GM18867 (cell line): ENCODE results near the gene FOXN3.

Experiments used
- ATAC-seq: cut with Tn5 transposase; IDR thresholded peaks from one replicate; pipeline ENCODE4 v1.9.1; 2021; ENCODE audit warnings: mild to moderate bottlenecking, moderate library complexity; ENCODE audit not compliant: unreplicated experiment

Gene FOXN3

DNA sequence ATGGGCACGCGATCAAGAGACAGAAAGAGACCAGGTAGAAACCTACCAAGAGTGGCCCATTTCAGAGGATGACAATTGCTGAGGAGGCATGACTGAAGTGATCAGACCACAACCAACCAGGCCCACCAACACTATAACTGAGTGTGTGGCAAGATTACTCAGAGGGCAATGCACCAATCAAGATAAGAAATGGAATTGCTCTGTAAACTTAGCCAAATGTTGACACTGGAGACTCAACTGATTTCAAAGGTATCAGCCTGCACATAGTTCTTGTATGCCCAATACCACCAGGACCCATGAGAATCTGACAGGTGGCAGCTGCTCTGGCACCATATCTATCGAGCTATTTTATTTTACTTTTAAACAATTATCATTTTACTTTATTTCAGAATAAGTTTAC lies 128.9 kb downstream of the FOXN3 start:
- ATAC-seq = no peak

DNA sequence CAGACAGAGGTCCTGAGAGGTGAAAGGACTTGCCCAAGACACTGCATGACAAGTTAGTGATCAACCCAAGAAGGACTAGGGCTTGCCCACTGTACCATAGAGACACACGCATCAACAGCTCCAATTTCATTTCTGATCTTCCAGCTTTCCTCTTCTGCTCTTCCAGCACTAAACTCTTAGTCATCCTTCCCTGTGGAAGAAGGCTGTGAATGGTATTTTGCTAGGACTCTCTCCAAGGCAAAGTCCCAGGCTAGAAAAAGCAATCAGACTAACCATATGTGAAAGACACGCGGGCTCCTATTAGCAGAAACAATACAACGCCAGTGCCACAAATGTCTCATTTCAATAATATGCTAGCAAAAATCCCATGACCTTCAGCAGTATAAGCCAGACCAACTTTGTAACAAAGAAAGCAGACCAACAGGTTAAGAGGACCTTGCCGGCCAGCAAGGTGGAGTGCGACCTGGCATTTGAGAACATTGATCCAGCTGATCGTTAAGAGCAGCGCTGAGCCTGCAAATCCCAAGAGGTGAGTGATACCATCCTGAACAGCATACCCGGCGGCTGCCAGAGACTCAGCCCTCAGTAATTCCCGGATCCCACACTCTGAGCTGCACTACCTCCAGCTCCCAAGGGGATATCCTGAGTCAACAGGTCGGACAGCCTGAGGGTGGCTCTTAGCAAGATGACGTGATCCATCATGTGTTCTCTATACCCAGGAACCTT lies 132.5 kb downstream of the FOXN3 start:
- ATAC-seq = no peak

DNA sequence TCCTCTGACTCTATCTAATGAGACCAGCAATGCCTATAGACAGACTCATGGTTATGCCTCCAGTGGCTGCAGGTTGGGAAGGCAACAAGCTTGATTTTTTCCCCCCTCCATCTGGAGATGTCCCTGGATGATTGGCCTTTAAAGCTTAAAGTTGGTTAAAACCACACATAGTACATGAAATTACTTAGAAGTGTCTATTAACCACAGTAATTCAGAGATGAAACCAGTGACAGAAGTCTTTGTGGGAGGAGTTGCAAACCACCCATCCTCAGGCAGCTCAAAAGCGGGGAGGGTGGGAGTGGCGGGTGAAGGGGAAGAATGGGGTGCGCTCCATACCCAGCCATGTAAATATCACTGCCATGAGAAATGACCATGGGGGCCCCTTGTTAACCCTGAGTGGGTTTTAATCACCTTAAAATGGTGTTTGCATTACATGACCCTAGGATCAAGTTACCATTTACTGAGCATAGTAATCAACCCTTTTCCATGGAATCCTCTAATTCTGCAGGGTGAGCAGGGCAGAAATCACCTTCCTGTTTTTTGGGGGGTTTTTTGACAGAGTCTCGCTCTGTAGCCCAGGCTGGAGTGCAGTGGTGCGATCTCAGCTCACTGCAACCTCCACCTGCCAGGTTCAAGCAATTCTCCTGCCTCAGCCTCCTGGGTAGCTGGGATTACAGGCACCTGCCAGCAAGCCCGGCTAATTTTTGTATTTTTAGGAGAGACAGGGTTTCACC lies 133.5 kb downstream of the FOXN3 start:
- ATAC-seq = peak; percentile 64

DNA sequence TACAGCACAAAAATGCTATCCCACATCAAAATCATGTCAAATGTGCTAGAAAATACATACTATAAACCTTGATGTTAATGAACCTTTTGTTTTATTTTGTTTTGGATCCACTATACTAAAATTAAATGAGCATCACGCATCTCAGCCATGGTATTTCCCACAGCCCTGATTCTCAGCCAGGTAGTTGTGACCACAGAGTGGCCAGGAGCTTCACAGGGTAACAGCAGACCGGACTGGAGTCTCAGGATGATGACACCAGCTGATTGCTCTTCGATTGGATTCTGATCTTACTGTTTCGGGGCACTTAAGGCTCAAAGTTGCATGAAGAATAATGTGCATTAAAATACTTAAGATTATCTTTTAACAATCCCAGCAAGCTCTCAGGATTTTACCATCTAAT lies 134.8 kb downstream of the FOXN3 start:
- ATAC-seq = no peak

DNA sequence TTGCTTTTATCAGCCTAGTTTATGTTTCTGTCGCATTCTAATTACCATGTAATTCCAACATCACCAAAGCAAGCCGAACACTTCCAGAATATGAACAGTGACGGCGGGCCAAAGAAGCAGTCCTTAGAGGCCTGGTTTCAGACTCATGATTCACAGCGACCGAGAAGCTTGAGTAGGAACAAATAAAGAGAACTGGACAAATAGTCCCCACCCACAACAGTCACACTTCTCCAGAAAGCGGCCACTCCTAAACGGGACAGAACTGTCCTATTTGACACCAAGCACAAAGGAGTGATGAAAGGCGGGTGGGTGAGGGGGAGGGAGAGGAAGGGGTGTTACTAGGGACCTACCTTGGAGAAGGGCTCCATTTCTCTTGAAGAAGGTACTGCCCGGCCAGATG lies 136.4 kb downstream of the FOXN3 start:
- ATAC-seq = no peak

DNA sequence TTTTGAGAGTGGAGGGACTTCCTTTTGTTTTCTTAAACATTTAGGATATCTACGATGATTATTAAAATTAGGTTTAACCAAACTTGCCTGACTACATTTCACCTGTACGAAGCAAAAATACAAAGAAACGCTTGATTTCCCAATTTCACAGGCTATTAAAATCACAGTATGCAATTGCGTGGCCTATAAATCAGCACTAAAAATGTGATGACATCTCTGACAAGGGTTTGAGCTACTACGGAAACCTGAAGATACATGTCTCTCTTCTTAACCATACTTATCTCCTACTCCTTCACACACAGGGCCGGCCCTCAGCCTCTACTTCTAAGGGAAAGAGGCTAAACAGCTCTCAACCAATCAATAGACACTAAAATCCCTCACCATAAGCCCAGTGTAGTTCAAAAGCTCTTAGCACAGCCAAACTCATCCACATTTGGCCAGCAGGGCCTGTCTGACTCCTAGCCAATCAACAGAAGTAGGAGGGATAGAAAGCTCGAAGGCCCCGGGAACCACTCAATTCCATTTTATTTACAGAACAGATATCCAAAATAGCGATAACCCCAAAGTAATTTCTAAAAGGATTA lies 137.3 kb downstream of the FOXN3 start:
- no peak for ATAC-seq

DNA sequence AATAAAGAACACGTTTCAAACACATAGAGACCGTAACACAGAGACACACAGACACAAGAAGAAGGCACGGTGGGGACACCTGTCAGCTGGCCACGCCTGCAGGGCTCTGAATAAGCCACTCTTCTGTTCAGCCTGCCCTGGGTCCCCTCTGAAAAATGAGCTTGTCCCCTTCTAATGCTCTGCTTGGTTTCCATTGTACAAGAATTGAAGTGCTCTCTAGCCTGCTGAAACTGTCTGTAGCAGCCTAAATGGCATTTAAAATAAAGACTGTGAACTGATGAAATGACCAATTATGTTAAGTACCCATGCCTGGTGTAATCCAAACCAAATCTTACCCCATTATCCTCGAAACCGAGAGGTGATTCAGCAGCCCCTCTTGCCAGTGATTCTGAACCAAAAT lies 139.8 kb downstream of the FOXN3 start:
- ATAC-seq = no peak

DNA sequence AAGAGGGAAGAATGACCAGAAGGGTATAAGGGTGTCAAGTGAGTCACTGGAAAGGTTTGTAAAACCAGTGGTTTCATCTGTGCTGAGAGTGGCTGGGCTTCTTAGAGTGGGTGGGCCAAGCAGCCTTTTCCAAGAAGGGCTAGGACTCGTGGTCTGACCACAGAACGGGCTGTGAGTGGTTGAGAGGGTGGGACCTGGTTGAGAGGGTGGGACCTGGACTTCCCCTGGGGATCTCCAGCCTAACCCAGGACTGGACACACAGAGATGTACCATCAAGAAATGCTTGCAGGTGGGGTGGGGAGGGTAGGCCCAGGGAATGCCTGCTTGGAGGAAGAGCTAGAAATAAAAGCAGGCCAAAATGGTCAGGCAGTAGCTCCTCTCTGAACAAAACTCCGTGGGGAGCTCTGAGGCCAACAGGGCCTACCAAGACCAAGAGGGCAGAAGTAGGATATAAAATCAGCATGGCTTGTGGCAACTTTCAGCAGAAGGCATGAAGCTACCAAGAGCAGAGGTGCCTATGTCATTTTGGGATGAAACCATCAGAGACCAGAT lies 140.5 kb downstream of the FOXN3 start:
- ATAC-seq = peak; percentile 89

DNA sequence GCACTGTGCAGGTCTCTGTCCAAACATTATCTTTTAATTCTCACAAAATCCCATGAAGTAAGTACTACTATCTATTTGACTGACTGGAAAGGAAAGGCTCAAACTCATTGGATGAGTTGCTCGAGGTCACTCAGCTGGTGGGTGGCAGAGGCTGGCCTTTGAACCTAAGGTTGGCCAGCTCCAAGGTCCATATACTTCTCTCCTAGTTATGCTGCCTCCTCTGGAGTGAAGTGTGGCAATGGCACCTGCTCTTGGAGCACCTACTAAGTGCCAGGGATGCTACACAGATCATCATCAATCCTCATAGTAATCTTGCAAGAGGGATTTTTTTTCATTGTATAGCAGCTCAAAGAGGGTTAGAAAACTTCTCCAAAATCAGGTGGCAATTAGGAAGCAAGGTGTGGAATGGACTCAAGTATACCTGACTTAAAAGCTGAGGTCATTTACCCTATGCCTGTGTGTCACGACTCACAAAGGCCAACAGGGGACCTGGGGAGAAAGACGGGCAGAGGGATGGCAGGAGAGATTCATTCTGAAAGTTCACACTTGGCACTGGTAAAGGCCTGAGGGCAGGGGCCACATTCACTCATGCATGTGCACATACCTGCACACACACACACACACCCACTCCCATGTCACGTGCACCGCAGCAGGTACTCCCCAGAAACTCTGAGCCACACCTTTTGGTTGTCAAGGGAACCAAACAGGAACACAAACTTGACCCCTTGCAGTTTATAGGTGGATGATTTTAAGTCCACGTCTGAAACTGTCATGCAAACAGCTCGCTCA lies 146.4 kb downstream of the FOXN3 start:
- ATAC-seq = peak; percentile 62

DNA sequence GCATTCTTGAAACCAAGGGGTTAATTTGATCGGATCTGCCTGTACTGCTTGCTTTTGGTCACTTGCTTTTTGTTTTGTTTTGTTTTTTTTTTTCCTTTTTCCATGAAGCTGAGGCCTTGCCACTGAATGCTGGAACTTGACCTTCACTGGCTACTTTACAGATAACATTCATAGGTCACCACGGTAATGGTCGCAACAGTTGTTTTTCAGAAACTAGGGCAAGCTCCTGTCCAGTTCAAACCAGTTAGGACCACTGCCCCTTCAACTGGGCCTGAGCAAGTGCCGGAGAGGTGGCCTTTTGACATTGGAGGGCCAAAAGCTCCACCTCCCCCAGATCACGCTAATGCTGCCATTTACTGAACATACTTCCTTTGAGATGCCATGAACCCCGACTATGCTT lies 147.6 kb downstream of the FOXN3 start:
- no peak for ATAC-seq

DNA sequence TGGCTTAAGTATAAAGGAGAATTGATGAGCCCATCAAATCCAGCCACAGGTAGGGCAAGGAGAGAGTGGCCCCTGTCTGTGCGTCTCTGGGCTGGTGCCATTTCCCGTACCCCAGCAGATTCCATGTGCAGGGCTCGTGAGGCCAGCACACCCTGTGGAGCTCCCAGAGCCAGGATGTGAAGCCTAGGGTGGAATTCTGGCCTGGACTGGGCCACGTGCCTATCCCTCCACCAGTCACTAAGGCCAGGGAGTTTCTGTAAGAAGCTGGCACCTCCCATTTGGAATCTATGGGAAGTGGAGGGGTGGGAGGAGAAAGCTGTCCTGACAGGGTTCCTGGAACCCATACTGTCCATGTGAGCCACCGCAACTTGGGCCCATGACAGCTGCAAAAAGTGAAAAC lies 148.5 kb downstream of the FOXN3 start:
- ATAC-seq = no peak

DNA sequence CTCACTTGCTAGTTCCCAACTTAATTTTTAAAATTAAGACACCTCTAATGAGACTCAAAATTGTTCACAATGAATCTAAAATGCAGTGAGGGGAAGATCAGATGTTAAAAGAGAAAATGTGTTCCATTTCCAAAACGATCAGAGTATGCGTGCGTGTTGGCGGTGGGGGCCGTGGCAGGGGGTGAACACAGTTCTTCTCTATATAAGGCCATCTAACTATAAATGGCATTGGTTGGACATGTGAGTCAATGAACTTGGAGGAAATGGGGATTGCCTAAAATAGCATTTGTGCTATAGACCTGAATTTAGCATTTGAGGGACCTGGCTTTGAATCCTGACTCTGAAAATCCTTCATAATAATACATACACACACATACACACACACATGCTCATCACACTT lies 149.4 kb downstream of the FOXN3 start:
- no peak for ATAC-seq

DNA sequence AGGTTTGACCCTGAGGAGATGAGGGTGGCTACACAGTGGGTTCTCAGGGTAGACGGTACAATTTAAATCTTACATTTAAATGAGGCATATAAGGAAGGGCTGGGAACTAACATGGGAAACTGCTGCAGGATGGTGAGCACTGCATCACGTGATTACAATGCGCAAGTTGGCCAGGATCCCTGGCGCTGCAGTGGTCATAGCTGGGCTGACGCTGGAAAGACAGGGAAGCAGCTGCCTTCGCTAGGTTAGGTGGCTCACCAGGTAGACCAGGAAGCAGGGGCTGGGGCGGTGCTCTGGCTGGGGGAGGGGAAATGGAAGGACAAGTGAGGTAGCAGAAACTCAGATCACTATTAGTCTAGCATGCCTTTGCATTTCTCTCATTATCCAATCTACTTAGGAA lies 149.9 kb downstream of the FOXN3 start:
- no peak for ATAC-seq

DNA sequence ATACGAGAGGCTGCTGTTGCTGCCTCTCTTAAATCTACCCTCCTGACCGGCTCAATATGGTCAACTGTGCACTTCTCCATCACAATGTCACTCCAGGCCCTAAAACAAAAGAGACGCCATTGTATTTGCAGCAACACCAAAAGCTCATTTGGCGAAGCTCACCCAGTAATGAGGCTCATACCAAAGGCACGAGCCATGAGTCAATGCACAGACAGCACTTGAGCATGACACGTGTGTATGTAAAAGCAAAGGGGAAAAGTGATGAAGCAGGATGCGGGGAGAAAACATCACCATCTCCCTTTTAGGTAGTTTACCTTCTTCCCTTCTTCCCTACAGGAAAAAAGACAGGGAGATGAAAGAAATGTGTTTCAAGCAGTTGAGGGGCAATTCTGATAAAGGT lies 150.3 kb downstream of the FOXN3 start:
- ATAC-seq = no peak

DNA sequence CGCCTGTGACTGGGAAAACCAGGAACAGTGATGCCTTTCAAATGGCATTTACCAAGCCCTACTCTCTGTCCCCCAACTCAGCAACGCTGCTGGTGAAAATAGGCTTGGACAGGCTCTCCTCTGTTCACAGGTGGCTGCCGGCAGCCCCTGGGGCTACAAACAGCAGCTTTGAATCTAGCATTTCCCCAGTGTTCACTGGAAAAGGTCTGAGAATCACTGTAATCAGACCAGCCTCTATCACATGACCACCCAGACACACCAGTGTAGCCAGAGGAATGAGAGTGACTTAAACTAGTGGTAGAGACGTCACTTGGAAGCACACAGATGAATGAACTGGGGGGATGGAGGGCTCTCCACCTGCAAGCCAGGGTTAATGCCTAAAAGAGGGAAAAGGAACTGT lies 151.8 kb downstream of the FOXN3 start:
- no peak for ATAC-seq

DNA sequence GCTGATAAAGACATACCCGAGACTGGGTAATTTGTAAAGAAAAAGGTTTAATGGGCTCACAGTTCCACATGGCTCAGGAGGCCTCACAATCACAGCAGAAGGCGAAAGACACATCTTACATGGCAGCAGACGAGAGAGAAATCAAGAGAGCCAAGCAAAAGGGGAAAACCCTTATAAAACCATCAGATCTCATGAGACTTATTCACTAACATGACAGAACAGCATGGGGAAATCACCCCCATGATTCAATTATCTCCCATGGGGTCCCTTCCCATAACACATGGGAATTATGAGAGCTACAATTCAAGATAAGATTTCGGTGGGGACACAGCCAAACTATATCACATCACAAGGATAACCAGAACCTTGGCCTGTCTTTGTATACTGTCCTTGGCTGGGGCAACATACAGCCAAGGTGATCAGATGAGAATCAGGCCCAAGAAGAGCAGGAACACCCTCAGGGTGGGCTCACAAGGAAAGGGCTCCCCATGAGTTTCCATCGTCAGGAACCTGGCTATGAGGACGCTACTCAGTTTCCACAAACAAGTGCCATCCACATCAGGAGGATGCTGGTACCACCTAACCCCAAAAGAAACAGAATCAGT lies 152.7 kb downstream of the FOXN3 start:
- ATAC-seq = no peak

DNA sequence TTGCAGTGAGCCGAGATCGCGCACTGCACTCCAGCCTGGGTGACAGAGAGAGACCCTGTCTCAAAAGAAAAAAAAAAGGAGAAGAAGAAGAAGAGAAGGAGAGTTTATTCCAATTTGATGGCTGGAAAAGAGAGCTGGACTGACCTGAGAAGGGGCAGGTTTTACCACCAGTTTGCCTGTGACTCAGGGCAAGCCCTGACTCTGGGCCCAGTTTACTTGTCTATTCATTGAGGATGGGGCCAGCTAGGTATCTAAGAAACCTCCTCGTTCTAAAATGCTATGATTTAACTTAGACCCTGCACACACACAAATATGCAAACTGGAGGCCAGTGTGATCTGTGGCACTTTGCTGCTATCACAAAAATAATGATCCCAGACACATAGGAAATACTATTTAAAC lies 155.0 kb downstream of the FOXN3 start:
- no peak for ATAC-seq

DNA sequence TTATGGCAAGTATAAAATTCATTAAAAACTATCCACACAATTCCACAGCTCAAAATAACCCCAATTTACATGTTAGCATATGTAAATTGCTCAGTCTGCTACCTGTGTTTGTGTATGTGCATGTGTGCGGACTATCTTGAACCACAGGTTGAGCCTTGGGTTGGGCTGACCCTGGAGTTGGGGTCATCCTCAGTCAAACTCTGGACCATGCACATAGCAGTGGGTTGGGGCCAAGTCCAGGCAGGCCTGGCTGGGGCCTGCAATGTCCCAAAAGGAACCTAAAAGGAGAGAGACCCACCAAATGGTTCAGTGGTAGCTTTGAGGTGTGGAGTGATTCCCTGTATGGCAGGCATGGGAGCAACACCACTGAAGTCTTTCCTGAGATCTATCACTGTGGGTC lies 156.1 kb downstream of the FOXN3 start:
- ATAC-seq = no peak

DNA sequence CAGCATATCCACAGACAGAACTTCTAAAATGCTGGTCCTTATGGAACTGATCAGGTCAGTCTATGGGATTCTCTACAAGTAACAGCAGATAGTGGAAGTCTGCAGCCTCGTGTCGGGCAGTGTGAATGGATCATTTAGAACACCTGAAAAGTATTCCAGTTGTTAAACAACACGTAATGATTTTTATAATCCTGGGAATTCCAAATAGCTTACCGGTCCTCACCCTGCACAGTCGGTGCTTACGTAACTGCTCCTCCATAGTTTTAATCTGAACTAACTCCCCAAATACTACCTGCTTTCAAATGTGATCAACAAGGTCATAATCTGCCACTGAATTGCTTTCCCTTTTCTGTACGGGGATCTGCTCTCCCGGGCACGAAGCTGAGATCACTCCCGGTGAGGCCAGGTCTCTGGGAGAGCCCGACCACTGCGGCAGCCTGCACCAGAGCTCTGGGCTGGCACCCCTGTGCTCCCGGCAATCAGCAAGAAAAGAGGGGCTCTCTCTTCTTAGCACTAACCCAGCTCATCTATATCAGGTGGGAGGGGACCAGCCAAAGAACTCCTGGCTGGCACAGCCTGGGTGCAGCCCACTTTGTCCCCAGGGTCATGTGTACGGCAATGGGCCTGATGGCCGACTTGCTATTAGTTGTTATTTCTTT lies 157.0 kb downstream of the FOXN3 start:
- no peak for ATAC-seq

DNA sequence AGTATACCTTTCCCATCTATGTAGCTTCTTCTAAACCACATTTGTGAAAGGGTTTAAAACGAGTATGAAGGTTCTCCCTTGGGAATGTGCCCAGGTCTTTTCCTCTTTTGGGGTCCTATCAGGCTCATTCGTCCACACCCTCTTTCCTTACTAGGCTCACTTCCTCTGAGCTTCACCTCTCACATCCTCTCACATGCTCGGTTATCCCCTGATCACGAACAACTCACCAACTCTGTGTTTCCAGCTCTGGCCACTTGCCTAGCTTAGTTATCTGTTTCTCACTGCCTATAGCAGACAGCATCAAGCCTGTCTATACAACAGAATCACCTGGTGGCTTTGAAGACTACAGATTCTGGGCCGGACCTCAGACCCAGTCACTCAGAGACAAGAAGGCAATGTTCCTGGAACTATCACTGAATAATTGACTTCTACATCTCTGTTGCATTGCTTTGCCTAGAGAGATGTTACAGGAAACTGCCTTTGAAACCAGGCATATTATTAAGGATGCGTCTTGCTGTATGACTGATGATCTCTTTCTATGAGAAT lies 158.2 kb downstream of the FOXN3 start:
- no peak for ATAC-seq
